ENCODE data around the gene SLC25A31.

DNA sequence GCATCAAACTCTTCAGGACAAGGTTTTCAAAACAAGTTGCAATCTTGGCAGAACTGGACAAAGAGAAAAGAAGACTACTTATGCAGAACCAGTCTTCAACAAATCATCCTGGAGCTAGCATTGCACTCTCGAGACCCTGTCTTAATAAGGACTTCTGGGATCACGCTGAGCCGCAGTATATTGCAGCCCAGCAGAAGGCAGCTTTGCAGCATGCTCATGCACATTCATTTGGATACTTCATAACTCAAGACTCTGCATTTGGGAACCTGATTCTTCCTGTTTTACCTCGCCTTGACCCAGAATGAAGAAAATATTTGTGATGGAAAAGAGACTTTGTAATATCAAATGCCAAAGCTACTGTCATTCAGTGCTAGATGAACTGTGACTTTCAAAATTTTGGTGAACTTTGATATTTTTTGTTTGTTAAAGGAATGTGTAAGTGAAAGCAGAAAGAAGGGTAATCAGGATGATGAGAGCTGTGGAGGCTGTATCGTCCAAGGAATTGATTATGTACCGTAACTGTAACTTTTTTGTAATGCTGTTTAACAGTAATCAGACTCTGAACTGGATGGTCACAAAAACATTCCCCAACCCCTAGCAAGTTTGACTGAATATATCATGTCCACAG lies 79.1 kb downstream of the SLC25A31 start:
- TF ChIP-seq EGR1 (IDR thresholded peaks at IDR 0.05; ENCODE audit: low read depth in 2 of 2): no peak
- TF ChIP-seq FOXA1 (IDR thresholded peaks at IDR 0.05): no peak
- TF ChIP-seq, protein P1, sequence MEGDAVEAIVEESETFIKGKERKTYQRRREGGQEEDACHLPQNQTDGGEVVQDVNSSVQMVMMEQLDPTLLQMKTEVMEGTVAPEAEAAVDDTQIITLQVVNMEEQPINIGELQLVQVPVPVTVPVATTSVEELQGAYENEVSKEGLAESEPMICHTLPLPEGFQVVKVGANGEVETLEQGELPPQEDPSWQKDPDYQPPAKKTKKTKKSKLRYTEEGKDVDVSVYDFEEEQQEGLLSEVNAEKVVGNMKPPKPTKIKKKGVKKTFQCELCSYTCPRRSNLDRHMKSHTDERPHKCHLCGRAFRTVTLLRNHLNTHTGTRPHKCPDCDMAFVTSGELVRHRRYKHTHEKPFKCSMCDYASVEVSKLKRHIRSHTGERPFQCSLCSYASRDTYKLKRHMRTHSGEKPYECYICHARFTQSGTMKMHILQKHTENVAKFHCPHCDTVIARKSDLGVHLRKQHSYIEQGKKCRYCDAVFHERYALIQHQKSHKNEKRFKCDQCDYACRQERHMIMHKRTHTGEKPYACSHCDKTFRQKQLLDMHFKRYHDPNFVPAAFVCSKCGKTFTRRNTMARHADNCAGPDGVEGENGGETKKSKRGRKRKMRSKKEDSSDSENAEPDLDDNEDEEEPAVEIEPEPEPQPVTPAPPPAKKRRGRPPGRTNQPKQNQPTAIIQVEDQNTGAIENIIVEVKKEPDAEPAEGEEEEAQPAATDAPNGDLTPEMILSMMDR (IDR thresholded peaks at IDR 0.05; ENCODE audit: low read depth, low read length, missing input control): no peak
- TF ChIP-seq, protein P2, sequence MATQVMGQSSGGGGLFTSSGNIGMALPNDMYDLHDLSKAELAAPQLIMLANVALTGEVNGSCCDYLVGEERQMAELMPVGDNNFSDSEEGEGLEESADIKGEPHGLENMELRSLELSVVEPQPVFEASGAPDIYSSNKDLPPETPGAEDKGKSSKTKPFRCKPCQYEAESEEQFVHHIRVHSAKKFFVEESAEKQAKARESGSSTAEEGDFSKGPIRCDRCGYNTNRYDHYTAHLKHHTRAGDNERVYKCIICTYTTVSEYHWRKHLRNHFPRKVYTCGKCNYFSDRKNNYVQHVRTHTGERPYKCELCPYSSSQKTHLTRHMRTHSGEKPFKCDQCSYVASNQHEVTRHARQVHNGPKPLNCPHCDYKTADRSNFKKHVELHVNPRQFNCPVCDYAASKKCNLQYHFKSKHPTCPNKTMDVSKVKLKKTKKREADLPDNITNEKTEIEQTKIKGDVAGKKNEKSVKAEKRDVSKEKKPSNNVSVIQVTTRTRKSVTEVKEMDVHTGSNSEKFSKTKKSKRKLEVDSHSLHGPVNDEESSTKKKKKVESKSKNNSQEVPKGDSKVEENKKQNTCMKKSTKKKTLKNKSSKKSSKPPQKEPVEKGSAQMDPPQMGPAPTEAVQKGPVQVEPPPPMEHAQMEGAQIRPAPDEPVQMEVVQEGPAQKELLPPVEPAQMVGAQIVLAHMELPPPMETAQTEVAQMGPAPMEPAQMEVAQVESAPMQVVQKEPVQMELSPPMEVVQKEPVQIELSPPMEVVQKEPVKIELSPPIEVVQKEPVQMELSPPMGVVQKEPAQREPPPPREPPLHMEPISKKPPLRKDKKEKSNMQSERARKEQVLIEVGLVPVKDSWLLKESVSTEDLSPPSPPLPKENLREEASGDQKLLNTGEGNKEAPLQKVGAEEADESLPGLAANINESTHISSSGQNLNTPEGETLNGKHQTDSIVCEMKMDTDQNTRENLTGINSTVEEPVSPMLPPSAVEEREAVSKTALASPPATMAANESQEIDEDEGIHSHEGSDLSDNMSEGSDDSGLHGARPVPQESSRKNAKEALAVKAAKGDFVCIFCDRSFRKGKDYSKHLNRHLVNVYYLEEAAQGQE (IDR thresholded peaks at IDR 0.05): no peak
- TF ChIP-seq, protein P3, sequence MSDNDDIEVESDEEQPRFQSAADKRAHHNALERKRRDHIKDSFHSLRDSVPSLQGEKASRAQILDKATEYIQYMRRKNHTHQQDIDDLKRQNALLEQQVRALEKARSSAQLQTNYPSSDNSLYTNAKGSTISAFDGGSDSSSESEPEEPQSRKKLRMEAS (IDR thresholded peaks at IDR 0.05): no peak

All from liver (tissue), 3 donors.